HG02610 (cell line): ENCODE data around the gene OPRD1.
"Not testable (repeated sequence)": the region's sequence is repeated elsewhere in the genome, so short reads cannot be mapped to it uniquely, and the experiment has no call there.

Source experiments
- ATAC-seq: cut with Tn5 transposase; IDR thresholded peaks from one replicate; pipeline ENCODE4 v1.9.1; 2021; ENCODE audit warnings: mild to moderate bottlenecking, moderate library complexity; ENCODE audit not compliant: unreplicated experiment

The OPRD1 gene

GRCh38 chr1:28811766-28812668 is at the start of gene OPRD1:
Gene OPRD1 (plus strand): TSS chr1:28812170. CDS start chr1:28812384, 214 bp downstream.
- no peak for ATAC-seq

- ATAC-seq, result no peak
Measured at GRCh38 chr1:28766532-28767183, 45.3 kb upstream of the OPRD1 start.

GRCh38 chr1:28770601-28771165 is 41.3 kb upstream of the OPRD1 start:
- ATAC-seq, result no peak

GRCh38 chr1:28771921-28772320 is 40.0 kb upstream of the OPRD1 start:
- ATAC-seq, result not testable (repeated sequence)

DNA sequence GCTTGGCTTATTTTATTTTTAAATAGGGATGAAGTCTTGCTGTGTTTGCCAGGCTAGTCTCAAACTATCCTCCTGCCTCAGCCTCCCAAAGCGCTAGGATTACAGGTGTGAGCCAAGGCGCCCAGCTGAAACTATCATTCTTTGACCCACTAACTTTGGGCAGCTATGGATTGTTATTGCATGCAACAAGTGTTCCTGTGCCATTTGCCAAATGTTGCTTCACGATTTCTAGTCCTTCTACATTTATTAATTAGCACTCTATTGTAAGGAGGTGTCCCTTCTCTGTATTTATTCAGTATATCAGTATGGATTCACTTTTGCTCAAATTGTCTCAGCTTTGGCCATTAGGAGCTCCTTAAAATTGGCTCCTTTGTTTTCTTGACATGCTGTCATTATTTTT is 38.9 kb upstream of the OPRD1 start:
- no peak for ATAC-seq

- ATAC-seq, result peak; percentile 57
Measured at GRCh38 chr1:28775121-28775942, 36.6 kb upstream of the OPRD1 start.

DNA sequence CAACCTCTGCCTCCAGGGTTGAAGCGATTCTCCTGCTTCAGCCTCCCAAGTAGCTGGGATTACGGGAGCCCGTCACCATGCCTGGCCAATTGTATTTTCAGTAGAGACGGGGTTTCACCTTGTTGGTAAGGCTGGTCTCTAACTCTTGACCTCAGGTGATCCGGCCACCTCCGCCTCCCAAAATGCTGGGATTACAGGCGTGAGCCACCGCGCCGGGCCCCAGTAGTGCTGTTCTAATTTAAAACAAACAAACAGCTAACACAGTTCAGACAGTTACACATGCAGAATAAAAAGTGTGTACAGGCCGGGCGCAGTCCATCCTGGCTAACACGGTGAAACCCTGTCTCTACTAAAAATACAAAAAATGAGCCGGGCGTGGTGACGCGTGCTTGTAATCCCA is 35.6 kb upstream of the OPRD1 start:
- no peak for ATAC-seq

GRCh38 chr1:28778021-28778420 is 33.9 kb upstream of the OPRD1 start:
- no peak for ATAC-seq

- no peak for ATAC-seq
Measured at GRCh38 chr1:28779751-28780408, 32.1 kb upstream of the OPRD1 start.

- no peak for ATAC-seq
Measured at GRCh38 chr1:28781305-28781704, 30.7 kb upstream of the OPRD1 start.

DNA sequence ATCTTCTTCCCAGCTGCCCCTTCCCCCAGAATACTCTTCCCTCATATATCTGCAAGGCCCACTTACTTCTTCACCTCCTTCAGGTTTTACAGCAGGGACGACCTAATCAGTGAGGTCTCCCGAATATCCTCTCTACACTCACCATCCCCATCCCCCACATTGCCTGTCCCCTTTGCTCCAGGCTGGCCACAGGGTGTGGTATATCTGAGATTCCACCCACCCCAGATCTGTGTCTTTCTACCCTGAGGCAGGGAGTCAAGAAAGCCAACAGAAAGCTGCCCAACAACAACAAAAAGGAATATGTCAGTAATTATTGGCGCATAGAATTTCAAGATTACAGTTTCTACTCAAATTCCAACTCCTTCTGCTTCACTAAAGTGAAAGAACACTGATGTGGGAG is 30.0 kb upstream of the OPRD1 start:
- ATAC-seq, result no peak

DNA sequence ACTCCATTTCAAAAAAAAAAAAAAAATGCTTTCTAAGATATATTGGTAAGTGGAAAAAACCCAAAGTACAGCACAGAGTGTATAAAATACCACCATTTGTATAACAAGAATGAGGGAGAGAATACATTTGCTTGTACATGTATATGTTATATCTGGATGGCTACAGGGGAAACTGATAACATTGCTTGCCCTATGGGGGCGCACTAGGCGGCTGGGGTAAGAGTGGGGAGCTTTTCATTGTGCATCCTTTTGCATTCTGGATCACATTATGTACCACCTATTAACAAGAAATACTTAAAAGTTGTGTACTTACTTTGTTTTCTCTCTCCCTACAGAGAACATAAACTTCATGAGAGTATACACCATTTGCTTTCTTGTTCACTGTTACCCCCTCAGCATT is 28.6 kb upstream of the OPRD1 start:
- no peak for ATAC-seq

GRCh38 chr1:28789412-28789811 is 22.6 kb upstream of the OPRD1 start:
- ATAC-seq, result no peak

GRCh38 chr1:28789816-28790215 is 22.2 kb upstream of the OPRD1 start:
- ATAC-seq, result no peak

GRCh38 chr1:28790377-28791035 is 21.5 kb upstream of the OPRD1 start:
- ATAC-seq, result no peak

DNA sequence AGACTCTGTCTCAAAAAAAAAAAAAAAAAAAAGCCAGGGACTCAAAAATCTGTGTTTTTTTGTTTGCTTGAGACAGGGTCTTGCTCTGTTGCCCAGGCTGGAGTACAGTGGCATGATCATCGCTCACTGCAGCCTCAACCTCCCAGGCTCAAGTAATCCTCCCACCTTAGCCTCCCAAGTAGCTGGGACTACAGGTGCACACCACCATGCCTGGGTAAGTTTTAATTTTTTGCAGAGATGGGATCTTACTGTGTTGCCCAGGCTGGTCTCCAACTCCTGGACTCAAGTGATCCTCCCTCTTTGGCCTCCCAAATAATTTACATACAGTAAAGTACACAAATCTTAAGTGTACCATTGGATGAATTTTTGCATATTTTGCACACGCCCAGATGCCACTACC is 20.0 kb upstream of the OPRD1 start:
- not testable (repeated sequence) for ATAC-seq

DNA sequence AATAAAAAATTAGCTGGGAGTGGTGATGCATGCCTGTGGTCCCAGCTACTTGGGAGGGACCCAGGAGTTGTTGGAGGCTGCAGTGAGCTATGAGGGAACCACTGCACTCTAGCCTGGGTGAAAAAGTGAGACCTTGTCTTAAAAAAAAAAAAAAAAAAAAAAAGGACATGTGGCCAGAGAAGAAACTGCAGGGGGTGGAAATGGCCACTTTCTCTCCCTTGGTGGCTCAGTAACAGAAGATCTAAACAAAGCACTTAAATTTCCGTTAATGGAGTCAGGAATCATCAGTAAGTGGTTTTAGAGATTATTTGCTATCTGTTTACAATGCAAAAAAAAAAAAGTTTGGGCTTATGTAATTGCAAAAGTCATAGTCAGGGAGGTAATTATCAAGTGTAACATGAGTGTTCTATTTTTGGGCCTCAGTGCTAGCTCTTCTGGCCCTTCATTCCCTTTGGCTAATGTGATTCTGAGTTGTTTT is 19.3 kb upstream of the OPRD1 start:
- ATAC-seq, result no peak

GRCh38 chr1:28794582-28794981 is 17.4 kb upstream of the OPRD1 start:
- ATAC-seq, result not testable (repeated sequence)

DNA sequence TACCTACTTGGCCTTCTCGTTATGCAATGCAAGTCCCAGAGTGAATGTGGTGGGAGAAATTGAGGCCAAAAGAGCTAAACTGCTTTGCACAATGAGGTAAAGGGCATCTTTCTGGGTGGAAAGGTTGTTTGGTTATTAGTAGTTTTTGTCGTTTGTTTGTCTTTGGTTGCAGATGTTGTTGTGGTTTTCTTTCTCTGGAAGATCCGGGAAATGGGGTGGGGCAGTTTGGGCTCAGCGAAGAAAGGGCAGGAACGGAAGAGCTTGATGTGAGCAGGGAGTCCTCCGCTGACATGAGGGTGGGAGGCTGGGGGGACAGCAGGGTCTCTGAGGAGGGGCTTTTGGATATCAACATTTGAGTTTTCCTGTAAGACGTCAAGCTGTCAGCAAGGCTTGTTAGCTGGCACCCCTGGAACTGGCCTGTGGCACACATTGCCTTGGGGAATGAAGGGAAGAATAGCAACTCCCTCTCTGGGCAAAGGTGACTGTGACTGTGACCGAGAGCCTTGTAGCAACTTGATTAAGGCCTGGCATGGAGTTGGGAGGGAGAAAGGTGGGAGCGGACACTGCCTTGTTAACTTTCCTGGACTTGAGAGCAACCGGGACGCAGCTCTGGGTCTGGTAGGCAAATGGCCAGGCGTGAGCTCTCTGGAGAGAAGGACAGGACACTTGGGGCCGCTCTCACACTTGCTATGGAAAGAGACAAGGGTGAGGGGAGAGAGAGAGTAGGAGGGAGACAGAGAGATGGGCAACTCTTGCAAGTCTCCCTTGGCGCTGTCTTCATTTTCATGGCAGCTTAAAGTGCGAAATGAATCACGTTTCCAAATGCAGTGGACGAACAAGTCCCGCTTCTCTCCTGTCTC is 15.4 kb upstream of the OPRD1 start:
- ATAC-seq, result no peak
